Sciatic nerve (tissue), 2 donors: ENCODE results near the gene SPEM1. TPM values are rescaled to one million over a fixed set of nuclear protein-coding genes. Genes with fewer than 3 reads are reported as not detected.
A peak's percentile ranks its signal among the peaks of the same experiment; 100 is the strongest.

ENCODE experiments used
- ATAC-seq: fragments of 200-7000 bp; cut with Tn5 transposase; one replicate; pipeline ENCODE4 v1.9.1; 2020; ENCODE audit warnings: mild to moderate bottlenecking, moderate library complexity
- DNase-seq: peaks from one replicate; pipeline ENCODE4 v3.0.0-alpha.2; 2020; ENCODE audit warnings: low spot score
- intact Hi-C: fragments of 100-400 bp; cut with DNase I; formaldehyde crosslinking; loops from one replicate; pipeline ENCODE4 v1.14.2; 2022
- total RNA-seq: library from RNA; stranded (reverse); fragmentation: NEBNext Ultra II Directional; extraction: Animal tissue kit (Norgen Biotek cat#: 25700); gene quantifications from one replicate; pipeline ENCODE4 v1.2.1, GENCODE V29; 2021
- donor health status: DM: no; HTN: no; CAD: no.
- donor health status: DM: no; HTN: no; CAD: no.

Gene SPEM1
- total RNA-seq, 1 donor from 2014 or later: not detected

DNA sequence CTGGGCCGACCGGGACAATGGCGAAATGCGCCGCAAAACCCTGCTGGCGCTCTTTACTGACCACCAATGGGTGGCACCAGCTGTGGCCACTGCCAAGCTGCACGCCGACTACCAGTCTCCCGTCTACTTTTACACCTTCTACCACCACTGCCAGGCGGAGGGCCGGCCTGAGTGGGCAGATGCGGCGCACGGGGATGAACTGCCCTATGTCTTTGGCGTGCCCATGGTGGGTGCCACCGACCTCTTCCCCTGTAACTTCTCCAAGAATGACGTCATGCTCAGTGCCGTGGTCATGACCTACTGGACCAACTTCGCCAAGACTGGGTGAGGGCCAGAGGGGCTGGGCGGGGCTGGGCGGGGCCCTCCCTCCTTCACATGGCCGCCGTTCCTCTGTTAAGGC, 4.3 kb upstream of the SPEM1 start:
- no peak for ATAC-seq
- intact Hi-C loops: no loop called here
- DNase-seq: no peak

DNA sequence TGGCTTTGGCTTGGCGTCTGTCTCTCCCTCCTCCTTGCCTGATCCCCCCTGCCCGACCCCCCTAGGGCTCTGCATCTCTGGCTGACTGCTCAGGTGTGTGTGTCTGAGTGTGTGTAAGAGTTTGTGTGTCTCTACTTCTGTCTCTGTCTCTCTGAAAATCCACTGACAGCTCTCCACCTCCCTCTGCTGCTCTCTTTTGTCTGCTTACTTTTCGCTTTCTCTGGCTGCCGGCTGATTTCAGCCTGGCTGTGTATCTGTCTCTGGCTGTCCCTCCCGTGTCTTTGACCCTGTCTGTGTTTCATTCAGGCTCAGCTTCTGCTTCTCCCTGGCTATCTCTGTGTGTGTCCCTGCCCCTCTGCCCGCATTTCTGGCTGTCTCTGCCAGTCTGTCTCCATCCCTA, 3.8 kb upstream of the SPEM1 start:
- intact Hi-C loops: no loop called here

DNA sequence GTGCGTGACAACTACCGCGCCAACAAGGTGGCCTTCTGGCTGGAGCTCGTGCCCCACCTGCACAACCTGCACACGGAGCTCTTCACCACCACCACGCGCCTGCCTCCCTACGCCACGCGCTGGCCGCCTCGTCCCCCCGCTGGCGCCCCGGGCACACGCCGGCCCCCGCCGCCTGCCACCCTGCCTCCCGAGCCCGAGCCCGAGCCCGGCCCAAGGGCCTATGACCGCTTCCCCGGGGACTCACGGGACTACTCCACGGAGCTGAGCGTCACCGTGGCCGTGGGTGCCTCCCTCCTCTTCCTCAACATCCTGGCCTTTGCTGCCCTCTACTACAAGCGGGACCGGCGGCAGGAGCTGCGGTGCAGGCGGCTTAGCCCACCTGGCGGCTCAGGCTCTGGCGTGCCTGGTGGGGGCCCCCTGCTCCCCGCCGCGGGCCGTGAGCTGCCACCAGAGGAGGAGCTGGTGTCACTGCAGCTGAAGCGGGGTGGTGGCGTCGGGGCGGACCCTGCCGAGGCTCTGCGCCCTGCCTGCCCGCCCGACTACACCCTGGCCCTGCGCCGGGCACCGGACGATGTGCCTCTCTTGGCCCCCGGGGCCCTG, 3.0 kb upstream of the SPEM1 start:
- DNase-seq (no peak), ATAC-seq (no peak)
- intact Hi-C loops: no loop called here

More for the DNA sequence above, 3.8 kb upstream of the SPEM1 start:
- no peak for ATAC-seq
- no peak for DNase-seq

DNA sequence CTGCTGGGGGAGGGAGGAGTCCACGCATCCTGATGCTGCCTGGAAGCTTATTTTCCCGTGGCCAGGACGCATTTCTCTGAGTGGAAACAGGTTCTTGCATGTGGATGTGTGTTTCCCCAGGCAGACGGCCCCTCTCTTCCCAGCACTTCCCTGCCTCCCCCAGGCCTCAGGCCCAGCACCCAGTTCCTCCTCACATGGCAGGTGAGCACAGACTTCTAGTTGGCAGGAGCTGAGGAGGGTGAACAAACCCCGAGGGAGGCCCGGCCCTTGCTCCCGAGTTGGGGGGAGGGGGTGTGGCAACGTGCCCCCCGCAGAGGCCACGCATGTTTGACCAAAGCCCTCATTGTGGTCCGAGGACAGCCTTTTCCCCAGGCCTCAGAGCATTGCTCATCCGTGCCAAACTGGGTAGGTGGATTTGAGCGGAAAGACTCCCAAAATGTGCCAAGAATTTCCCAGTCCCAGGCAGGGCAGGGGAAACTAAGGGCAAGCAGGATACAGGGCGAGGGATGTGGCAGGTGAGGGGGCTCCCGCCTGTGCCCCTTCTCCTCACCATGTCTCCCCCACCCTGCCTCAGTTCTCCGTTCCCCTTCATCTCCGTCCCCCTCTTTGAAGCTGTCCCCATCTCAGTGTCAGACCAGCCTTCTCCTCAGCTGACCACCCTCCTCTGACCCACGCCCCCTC, 1.5 kb upstream of the SPEM1 start:
- ATAC-seq (no peak), DNase-seq (no peak)
- intact Hi-C loops: no loop called here

DNA sequence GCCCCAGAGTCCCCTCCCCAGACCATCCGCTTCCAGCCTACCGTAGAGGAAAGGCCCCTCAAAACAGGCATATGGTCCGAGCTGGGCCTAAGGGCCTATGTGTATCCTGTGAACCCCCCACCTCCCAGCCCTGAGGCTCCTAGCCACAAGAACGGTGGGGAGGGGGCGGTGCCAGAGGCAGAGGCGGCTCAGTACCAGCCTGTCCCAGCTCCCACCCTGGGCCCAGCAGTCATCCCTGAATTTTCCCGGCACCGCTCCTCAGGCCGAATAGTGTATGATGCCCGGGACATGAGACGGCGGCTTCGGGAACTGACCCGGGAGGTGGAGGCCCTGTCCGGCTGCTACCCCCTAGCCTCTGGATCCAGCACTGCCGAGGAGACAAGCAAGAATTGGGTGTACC, 1.1 kb downstream of the SPEM1 start:
- intact Hi-C loops: no loop called here
- DNase-seq (no peak), ATAC-seq (no peak)

DNA sequence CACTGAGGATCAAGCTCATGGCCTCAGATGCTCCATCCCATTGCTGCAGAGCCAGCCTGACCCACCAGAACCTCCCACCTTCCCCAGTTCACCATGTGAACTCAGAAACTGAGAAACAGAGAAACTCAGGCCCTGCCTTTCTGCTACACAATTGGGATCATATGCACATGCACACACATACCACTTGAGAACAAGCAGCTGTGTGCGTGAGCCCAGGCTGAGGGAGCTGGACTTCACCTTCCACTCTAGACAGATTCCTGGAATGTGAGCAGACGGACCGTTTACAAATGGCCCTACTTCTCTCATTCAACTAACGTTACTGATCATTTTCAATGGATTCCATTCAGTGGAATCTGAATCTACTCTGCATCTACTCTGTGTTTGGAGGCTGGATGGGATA, 3.6 kb downstream of the SPEM1 start:
- no peak for ATAC-seq
- intact Hi-C loops: no loop called here
- no peak for DNase-seq

DNA sequence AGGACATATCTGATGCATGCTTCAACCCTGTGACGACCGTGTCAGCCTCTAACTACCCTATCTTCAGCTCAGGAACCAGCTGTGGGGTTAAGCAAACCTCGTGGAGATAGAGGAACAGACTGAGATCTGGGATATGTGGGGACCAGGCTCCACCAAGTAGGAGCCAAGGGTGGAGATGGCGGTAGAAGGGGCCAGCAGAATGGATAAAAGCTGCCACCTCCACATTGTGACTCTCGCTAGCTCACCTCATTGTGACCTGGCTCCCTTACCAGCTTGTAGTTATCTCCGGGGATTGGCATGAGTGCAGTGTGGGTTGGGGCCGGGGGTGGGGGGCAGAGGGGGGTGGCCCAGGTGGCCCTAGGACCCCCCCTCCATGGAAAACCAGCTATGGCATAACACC, 5.2 kb downstream of the SPEM1 start, which contains the start of gene SPEM2:
Gene SPEM2, plus strand, starts transcription at position 301 of the 400 bp plus-strand sequence. Its CDS starts 73 bp downstream, at position 374.
- ATAC-seq: no peak
- no peak for DNase-seq
- intact Hi-C loops: no loop called here

DNA sequence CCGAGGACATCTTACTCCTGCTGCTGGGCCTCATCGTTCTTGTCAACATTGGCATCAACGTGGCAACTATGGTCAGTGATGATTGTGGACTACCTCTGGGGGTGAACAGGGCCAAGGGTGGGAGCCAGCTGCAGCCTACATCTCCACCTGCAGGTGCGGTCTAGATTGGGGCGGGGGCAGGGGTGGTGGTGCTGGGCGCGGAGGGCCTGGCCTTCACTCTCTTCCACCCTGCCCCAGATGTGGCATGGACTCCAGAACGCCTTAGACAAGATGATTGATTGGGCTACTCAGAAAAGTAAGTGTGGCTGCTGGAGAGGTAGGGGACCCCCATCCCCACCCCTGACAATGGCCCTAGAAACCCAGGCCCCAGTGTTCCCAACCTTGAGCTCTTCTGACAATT, 5.6 kb downstream of the SPEM1 start:
- no peak for DNase-seq
- intact Hi-C loops: no loop called here
- no peak for ATAC-seq

DNA sequence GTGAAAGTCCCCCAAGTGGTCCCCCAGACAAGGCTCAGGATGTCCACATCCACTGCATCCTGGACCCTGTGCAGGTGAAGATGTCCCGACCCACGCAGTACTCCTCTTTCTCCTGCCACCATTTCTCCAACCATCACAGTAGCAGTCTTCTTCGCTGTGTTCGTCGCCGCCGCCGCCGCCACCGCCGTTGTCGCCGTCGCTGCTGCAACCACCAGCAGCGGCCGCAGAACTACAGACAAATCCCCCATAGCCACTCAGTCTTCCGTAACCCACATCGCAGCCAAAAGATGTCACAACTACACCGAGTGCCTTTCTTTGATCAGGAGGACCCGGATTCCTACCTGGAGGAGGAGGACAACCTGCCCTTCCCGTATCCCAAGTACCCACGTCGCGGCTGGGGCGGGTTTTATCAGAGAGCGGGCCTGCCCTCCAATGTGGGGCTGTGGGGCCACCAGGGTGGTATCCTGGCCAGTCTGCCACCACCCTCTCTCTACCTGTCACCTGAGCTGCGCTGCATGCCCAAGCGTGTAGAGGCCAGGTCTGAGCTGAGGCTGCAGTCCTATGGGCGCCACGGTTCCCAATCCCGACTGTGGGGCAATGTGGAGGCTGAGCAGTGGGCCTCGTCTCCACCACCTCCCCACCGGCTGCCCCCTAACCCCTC, 6.2 kb downstream of the SPEM1 start:
- intact Hi-C loops: no loop called here
- ATAC-seq (no peak), DNase-seq (no peak)

DNA sequence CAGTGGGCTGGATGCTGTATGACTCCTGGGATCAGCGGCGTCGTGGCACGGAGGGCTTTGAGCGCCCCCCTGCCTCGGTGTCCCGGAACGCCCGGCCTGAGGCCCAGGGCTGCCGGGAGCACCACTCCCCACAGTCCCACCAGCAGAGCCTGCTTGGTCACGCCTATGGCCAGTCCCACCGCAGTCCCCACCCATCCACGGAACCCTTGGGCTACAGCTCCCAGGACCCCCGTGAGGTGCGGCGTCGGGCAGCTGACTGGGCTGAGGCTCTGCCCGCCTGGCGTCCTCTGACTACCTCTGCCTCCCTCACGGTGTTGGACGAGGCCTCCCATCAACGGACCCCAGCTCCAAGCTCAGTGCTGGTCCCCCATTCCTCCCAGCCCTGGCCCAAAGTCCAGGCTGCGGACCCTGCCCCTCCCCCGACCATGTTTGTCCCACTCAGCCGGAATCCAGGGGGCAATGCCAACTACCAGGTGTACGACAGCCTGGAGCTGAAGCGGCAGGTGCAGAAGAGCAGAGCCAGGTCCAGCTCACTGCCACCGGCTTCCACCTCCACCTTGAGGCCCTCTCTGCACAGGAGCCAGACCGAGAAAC, 6.9 kb downstream of the SPEM1 start:
- intact Hi-C loops: no loop called here
- no peak for ATAC-seq
- no peak for DNase-seq

DNA sequence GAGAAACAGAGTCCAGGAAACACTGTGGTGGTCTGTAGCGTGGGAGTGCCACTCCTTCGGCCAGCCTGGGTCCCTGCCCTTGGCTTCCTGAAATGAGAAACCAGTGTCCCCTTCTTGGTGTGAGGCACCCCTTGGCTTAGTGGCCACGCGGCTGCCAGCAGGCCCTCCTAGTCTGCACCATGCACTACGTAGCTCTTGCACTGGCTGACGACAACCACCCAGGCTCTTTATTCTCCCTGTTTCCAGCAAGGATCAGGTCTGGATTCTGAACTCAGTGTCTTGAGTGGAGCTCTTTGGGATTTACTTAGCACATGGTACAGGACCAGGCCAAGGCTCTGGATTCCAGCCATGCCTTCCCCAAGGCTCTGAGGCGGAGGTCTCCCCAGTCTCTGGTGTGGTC, 7.4 kb downstream of the SPEM1 start:
- DNase-seq (no peak), ATAC-seq (no peak)
- intact Hi-C loops: no loop called here

DNA sequence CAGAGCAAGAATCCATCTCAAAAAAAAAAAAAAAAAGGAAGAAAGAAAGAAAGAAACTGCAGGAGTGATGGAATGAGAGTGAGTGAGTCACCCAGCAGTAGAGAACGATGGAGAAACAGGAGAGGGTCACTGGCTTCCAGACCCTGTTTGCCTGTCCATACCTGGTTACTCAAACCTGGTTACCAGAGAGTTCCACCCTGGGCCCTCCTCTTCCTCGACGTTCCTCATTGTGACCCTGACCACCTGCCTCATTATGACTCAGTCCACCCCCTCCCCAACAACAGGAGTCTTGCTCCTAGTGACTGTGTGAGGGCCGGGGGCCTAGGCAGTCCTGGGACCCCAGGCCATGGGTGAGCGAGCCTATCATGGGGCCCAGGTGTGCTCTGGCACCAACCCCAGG, 8.4 kb downstream of the SPEM1 start, which contains the start of gene SPEM3:
Gene SPEM3, plus strand, starts transcription at position 301 of the 400 bp plus-strand sequence. Its CDS starts 46 bp downstream, at position 347.
- intact Hi-C loops: no loop called here
- DNase-seq (no peak), ATAC-seq (no peak)

DNA sequence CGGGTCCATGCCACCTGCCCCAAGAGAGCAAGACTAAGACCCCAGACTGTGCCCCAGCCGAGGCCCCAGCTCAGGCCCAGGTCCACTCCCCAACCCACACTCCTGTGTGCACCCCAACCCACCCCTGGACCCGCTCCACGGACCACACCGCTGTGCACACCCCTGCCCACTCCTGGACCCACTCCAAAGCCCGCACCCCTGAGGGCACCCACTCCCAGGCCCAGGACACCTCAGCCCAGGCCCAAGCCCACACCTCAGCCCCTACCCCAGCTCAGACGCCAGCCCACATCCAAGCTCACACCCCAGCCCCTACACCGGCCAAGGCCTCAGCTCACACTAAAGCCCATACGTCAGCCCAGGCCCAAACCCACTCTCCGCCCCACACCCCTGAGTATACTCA, 9.6 kb downstream of the SPEM1 start:
- intact Hi-C loops: no loop called here
- no peak for ATAC-seq
- no peak for DNase-seq

DNA sequence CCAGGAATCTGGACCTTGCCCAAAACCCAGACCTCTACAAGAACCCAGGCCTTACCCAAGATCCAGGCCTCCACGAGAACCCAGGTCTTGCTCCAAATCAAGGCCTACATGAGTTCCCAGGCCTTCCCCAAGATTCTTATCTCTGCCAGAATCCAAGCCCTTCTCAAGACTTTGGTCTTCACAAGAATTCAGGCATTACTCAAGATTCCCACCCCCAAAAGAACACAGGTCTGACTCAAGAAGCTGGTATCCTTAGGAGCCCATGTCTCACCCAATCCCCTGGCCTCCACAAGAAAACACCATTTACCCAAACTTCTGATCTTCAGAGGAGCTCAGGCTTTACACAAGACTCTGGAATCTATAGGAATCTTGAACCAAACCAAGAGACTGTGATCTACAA, 11.1 kb downstream of the SPEM1 start:
- intact Hi-C loops: no loop called here
- ATAC-seq (no peak), DNase-seq (no peak)

DNA sequence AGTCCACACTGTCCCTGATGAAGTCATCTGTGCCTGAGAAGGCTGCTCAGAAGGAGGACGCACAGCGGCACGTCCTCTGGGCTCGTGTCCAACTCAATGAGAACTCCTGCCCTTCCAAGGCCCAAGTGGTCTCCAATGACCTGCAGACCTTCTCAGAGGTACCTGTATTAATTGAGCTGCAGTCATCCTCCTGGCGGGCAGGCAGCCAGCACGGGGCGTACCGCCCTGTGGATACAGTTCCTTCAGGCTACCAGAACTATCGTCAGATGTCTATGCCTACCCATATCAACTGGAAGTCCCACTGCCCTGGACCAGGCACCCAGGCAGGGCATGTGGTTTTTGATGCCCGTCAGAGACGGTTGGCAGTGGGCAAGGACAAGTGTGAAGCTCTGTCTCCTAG, 12.2 kb downstream of the SPEM1 start:
- intact Hi-C loops: no loop called here
- ATAC-seq: no peak
- no peak for DNase-seq

DNA sequence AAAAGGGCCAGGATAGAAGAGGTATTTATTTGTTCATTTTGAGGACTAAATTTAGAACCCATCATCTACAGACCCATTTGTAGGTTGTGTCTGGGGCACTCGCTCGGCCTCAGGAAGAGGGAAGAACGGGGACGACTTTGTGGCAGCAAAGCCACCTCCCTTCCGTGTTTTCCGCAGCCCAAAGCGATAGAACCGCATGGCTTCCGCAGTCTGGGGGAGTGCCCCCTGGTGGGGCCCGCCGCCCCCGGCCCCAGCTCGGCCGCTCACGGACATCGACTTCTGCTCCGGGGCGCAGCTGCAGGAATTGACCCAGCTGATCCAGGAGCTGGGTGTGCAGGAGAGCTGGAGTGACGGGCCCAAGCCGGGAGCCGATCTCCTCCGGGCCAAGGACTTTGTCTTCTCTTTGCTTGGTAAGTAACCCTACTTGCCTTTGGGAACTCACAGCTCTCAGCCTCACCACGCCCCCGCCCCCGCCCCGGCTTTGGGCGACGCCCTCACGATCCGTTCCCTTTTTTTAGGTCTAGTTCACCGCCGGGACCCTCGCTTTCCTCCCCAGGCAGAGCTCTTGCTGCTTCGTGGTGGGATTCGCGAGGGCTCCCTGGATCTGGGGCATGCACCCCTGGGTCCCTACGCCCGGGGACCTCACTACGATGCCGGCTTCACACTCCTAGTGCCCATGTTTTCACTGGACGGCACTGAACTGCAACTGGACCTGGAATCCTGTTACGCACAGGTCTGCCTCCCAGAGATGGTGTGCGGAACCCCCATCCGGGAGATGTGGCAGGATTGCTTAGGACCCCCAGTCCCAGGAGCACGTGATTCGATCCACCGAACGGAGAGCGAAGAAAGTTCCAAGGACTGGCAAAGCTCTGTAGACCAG, 15.8 kb downstream of the SPEM1 start:
- intact Hi-C loops: no loop called here
- DNase-seq (no peak), ATAC-seq (peak; percentile 15)

DNA sequence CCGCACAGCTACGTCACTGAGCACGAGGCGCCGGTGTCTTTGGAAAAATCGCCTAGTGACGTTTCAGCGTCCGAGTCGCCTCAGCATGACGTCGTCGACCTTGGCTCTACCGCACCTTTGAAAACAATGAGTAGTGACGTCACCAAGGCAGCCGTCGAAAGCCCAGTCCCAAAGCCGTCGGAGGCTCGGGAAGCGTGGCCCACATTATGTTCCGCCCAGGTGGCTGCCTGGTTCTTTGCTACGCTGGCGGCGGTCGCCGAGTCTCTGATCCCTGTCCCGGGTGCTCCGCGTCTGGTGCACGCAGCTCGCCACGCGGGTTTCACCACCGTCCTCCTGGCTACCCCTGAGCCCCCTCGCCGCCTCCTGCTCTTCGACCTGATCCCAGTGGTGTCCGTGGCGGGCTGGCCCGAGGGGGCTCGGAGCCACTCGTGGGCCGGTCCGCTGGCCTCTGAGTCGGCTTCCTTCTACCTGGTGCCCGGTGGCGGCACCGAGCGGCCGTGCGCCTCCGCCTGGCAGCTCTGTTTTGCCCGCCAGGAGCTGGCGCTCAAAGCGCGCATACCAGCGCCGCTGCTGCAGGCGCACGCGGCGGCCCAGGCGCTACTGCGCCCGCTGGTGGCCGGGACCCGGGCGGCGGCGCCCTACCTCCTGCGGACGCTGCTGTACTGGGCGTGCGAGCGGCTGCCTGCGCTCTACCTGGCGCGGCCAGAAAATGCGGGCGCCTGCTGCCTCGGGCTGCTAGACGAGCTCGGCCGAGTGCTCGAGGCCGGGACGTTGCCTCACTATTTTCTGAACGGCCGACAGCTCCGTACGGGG, 16.6 kb downstream of the SPEM1 start:
- intact Hi-C loops: no loop called here
- peak; percentile 83 for DNase-seq
- peak; percentile 55 for ATAC-seq

DNA sequence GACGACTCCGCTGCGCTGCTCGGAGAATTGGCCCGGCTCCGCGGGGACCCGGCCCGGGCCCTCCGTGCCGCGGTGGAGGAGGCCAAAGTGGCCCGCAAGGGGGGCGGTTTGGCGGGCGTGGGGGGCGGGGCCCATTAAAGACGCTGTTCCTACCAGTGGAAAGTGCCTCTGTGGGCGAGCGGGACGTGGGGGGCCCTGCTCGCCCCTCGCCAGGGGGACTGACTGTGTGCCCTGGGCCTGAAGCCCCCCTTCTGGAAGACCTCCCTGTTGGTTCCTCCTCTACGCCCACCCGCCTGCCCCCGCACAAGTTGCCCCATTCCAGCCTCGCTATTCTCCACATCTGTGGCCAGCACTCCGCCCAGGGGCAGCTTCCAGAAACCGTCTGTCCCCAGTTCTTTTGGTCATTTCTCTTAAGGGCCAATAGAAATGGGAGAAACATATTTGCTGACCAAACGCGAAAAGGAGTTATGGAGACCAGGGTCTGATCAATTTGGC, 17.3 kb downstream of the SPEM1 start:
- ATAC-seq (no peak), DNase-seq (no peak)
- intact Hi-C loops: no loop called here
